Measurements from ENCODE around the gene UBE2J2.

UBE2J2 gene

GRCh38 chr1:1215881-1216605 lies 57.6 kb downstream of the UBE2J2 start:
- H3K9me3 ChIP-seq = no peaks in the 10 kb centered on the region
- no peak overlapping the region for H3K4me3 ChIP-seq
- intact Hi-C loops (cut with DNase I; ENCODE audit: low total_unique reads) = no loop called here
- H3K27ac ChIP-seq = no peak overlapping the region
- DNase-seq = no peak
- H3K4me1 ChIP-seq = no peaks in the 10 kb centered on the region
- H3K36me3 ChIP-seq = peaks cover 23 to 58% (median 49%) of the 10 kb centered on the region in 3 donors
- H3K27me3 ChIP-seq = peaks cover 0 to 2% of the 10 kb centered on the region in 2 donors
- TF ChIP-seq, protein P1, sequence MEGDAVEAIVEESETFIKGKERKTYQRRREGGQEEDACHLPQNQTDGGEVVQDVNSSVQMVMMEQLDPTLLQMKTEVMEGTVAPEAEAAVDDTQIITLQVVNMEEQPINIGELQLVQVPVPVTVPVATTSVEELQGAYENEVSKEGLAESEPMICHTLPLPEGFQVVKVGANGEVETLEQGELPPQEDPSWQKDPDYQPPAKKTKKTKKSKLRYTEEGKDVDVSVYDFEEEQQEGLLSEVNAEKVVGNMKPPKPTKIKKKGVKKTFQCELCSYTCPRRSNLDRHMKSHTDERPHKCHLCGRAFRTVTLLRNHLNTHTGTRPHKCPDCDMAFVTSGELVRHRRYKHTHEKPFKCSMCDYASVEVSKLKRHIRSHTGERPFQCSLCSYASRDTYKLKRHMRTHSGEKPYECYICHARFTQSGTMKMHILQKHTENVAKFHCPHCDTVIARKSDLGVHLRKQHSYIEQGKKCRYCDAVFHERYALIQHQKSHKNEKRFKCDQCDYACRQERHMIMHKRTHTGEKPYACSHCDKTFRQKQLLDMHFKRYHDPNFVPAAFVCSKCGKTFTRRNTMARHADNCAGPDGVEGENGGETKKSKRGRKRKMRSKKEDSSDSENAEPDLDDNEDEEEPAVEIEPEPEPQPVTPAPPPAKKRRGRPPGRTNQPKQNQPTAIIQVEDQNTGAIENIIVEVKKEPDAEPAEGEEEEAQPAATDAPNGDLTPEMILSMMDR (IDR thresholded peaks at IDR 0.05) = no peak

DNA sequence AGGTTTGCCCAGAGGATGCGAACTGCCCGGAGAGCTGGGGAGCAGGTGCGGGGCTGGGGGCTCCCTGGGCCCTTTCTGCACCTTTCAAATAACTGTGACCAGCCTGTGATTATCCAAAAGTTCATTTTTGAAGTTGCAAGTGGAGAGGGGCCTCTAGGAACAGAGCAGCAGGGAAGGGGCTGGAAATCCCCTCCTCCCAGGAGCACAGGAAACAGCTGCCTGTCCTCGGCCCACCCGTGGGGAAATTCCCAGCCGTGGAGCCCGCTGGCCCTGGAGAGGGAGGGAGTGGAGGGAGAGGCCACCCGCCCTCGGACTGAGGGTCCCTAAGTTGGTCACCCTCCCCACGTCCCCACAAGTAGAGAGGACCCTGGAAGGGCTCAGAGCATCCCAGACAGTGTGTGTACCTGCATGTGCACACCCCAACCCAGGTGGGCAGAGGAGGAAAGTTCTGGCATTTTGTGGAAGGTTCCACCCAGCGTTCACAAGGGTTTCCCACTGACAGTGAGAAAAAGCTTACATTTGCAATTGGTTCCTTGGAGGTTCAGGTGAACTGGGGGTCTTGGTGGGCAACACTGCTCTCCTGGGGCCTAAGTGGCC lies 58.5 kb downstream of the UBE2J2 start:
- Histone ChIP-seq H3K4me3 (no peak overlapping the region), H3K27me3 (peaks cover 0 to 2% of the 10 kb centered on the region in 2 donors), H3K4me1 (no peaks in the 10 kb centered on the region), H3K36me3 (peaks cover 23 to 49% (median 40%) of the 10 kb centered on the region in 3 donors), H3K27ac (no peak overlapping the region), H3K9me3 (no peaks in the 10 kb centered on the region)
- TF ChIP-seq, protein P1 (IDR thresholded peaks at IDR 0.05) = no peak
- intact Hi-C loops (cut with DNase I; ENCODE audit: low total_unique reads) = no loop called here
- no peak for DNase-seq

- intact Hi-C loops (cut with DNase I; ENCODE audit: low total_unique reads) = no loop called here
These were observed 60.0 kb downstream of the UBE2J2 start, which contains the start of gene TNFRSF4 for GRCh38 chr1:1213345-1214265. Gene TNFRSF4 (minus strand): TSS chr1:1214153. CDS start chr1:1214127, 26 bp downstream.

GRCh38 chr1:1212780-1213344 lies 60.8 kb downstream of the UBE2J2 start:
- TF ChIP-seq, protein P1 (IDR thresholded peaks at IDR 0.05) = no peak
- Histone ChIP-seq H3K9me3 (no peaks in the 10 kb centered on the region), H3K4me1 (peaks cover 0 to 11% (median 9%) of the 10 kb centered on the region in 4 donors), H3K36me3 (peaks cover 12 to 26% (median 18%) of the 10 kb centered on the region in 3 donors), H3K27ac (no peak overlapping the region), H3K4me3 (no peak overlapping the region), H3K27me3 (peaks cover 0 to 14% of the 10 kb centered on the region in 2 donors)
- DNase-seq = no peak
- intact Hi-C loops (cut with DNase I; ENCODE audit: low total_unique reads) = no loop called here

More at GRCh38 chr1:1213345-1214265, 60.0 kb downstream of the UBE2J2 start, which contains the start of gene TNFRSF4:
- no peaks in the 10 kb centered on the region for H3K9me3 ChIP-seq
- H3K27me3 ChIP-seq = peaks cover 0 to 8% of the 10 kb centered on the region in 2 donors
- TF ChIP-seq, protein P1 (IDR thresholded peaks at IDR 0.05) = no peak
- H3K36me3 ChIP-seq = peaks cover 20 to 33% (median 26%) of the 10 kb centered on the region in 3 donors
- no peak within 1 kb of the TSS for H3K27ac ChIP-seq
- H3K4me1 ChIP-seq = peaks cover 0 to 4% (median 2%) of the 10 kb centered on the region in 4 donors
- no peak for DNase-seq
- H3K4me3 ChIP-seq = no peak within 1 kb of the TSS

All from tibial artery (tissue), 4 donors.